ENCODE data around the gene ELF2.
A peak's percentile ranks its signal among the peaks of the same experiment; 100 is the strongest.

Gene ELF2

GRCh38 chr4:139020384-139020783 is 156.6 kb downstream of the ELF2 start:
- TF ChIP-seq, protein P1, sequence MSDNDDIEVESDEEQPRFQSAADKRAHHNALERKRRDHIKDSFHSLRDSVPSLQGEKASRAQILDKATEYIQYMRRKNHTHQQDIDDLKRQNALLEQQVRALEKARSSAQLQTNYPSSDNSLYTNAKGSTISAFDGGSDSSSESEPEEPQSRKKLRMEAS (IDR thresholded peaks at IDR 0.05), result no peak
- TF ChIP-seq YY1 (IDR thresholded peaks at IDR 0.05; ENCODE audit: low read depth), result no peak
- TF ChIP-seq CREB1 (IDR thresholded peaks at IDR 0.05; ENCODE audit: low read depth), result no peak
- no peak for TF ChIP-seq ZBTB7A (IDR thresholded peaks at IDR 0.05; ENCODE audit: low read depth)
- no peak for TF ChIP-seq EP300 (IDR thresholded peaks at IDR 0.05; ENCODE audit: borderline replicate concordance)
- TF ChIP-seq TCF12 (IDR thresholded peaks at IDR 0.05; ENCODE audit: low read depth), result no peak

DNA sequence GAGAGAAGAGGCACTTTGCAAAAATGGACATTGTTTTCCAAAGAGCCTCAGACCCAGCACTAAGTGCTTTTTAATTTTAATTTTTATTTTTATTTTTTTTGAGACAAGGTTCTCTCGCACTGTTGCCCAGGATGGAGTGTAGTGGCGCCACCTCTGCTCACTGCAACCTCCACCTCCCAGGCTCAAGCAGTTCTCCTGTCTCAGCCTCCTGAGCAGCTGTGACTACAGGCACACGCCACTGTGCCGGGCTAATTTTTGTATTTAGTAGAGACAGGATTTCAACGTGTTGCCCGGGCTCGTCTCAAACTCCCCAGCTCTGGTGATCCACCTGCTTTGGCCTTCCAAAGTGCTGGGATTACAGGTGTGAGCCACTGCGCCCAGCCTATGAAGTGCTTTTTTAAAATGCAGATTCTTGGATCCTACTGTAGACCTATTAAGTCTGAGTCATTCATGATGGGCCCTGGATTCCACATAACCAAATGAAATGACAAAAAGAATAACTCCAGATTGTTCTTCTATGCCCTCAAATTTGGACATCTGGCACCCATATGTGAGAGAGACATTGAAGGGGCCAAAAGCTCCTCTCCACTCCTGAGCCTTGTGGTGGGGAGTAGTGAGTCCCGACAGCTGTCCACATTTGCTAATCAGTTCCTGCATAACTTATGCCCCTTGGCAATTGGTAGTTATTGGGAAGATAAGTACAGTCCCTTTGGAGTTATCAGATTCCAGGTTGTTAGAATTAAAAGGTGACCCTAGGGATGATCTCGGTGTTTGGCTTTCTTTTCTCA is 157.9 kb downstream of the ELF2 start:
- TF ChIP-seq TAF1 (IDR thresholded peaks at IDR 0.05; ENCODE audit: low read depth) (no peak), ZBTB7A (IDR thresholded peaks at IDR 0.05; ENCODE audit: low read depth) (no peak), CREB1 (IDR thresholded peaks at IDR 0.05; ENCODE audit: low read depth) (no peak), TEAD4 (IDR thresholded peaks at IDR 0.05) (no peak), EP300 (IDR thresholded peaks at IDR 0.05; ENCODE audit: borderline replicate concordance) (no peak), YY1 (IDR thresholded peaks at IDR 0.05; ENCODE audit: low read depth) (no peak), RAD21 (IDR thresholded peaks at IDR 0.05; ENCODE audit: low read depth) (no peak), NFIC (IDR thresholded peaks at IDR 0.05) (no peak), EGR1 (IDR thresholded peaks at IDR 0.05) (no peak), CEBPB (IDR thresholded peaks at IDR 0.05) (no peak), TCF12 (IDR thresholded peaks at IDR 0.05; ENCODE audit: low read depth) (no peak), FOXM1 (IDR thresholded peaks at IDR 0.05; ENCODE audit: borderline replicate concordance, low read depth) (no peak)
- TF ChIP-seq, protein P2, sequence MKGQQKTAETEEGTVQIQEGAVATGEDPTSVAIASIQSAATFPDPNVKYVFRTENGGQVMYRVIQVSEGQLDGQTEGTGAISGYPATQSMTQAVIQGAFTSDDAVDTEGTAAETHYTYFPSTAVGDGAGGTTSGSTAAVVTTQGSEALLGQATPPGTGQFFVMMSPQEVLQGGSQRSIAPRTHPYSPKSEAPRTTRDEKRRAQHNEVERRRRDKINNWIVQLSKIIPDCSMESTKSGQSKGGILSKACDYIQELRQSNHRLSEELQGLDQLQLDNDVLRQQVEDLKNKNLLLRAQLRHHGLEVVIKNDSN (IDR thresholded peaks at IDR 0.05), result no peak
- TF ChIP-seq, protein P3, sequence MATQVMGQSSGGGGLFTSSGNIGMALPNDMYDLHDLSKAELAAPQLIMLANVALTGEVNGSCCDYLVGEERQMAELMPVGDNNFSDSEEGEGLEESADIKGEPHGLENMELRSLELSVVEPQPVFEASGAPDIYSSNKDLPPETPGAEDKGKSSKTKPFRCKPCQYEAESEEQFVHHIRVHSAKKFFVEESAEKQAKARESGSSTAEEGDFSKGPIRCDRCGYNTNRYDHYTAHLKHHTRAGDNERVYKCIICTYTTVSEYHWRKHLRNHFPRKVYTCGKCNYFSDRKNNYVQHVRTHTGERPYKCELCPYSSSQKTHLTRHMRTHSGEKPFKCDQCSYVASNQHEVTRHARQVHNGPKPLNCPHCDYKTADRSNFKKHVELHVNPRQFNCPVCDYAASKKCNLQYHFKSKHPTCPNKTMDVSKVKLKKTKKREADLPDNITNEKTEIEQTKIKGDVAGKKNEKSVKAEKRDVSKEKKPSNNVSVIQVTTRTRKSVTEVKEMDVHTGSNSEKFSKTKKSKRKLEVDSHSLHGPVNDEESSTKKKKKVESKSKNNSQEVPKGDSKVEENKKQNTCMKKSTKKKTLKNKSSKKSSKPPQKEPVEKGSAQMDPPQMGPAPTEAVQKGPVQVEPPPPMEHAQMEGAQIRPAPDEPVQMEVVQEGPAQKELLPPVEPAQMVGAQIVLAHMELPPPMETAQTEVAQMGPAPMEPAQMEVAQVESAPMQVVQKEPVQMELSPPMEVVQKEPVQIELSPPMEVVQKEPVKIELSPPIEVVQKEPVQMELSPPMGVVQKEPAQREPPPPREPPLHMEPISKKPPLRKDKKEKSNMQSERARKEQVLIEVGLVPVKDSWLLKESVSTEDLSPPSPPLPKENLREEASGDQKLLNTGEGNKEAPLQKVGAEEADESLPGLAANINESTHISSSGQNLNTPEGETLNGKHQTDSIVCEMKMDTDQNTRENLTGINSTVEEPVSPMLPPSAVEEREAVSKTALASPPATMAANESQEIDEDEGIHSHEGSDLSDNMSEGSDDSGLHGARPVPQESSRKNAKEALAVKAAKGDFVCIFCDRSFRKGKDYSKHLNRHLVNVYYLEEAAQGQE (IDR thresholded peaks at IDR 0.05; ENCODE audit: low read depth), result no peak
- TF ChIP-seq, protein P1 (IDR thresholded peaks at IDR 0.05), result no peak

- TF ChIP-seq TCF12 (IDR thresholded peaks at IDR 0.05; ENCODE audit: low read depth) (no peak), FOXM1 (IDR thresholded peaks at IDR 0.05; ENCODE audit: borderline replicate concordance, low read depth) (no peak), ZBTB7A (IDR thresholded peaks at IDR 0.05; ENCODE audit: low read depth) (no peak), YY1 (IDR thresholded peaks at IDR 0.05; ENCODE audit: low read depth) (no peak)
- TF ChIP-seq, protein P3 (IDR thresholded peaks at IDR 0.05; ENCODE audit: low read depth), result no peak
- TF ChIP-seq, protein P1 (IDR thresholded peaks at IDR 0.05), result no peak
Measured at GRCh38 chr4:139018501-139018900, 158.5 kb downstream of the ELF2 start.

DNA sequence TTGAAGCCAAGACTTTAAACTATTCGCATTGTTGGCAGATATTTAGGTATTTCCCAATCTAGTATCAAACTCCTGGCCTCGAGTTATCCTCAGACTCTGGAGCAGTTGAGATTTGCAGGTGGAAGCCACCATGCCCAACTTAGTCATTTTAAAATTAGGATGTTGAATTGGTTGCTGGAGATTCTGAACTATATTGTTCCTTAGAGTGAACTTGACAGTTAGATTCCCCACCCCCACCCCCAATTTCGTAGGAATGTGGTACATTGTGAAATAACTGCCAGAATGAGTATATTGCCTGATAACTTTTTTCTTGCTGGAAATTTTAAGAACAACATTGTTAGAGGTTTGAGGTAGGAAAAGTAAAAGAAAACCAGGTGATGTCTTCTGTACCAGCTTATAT is 159.2 kb downstream of the ELF2 start:
- TF ChIP-seq EGR1 (IDR thresholded peaks at IDR 0.05) (no peak), CEBPB (IDR thresholded peaks at IDR 0.05) (0 out of 2 replicates have a peak, but pooled peaks have one; percentile 5)

DNA sequence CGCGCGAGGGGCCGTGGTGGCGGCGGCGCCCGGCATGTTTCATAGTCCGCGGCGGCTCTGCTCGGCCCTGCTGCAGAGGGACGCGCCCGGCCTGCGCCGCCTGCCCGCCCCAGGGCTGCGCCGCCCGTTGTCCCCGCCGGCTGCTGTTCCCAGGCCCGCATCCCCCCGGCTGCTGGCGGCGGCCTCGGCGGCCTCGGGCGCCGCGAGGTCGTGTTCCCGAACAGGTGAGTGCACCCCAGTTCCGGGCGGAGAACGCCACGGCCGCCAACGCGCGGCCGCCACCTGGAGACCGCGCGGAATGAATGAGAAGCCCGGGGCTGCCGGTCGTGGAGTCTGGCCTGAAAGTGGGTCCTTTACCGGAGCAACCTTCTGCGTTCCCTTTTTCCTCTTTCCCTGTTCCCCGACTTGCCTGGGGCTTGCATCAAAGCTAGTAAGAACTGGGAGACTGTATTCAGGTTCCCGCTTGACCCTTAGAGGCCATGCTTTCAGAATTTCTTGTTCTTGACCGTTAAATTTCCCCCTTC is 161.0 kb downstream of the ELF2 start:
- no peak for TF ChIP-seq FOXM1 (IDR thresholded peaks at IDR 0.05; ENCODE audit: borderline replicate concordance, low read depth)
- no peak for TF ChIP-seq NFIC (IDR thresholded peaks at IDR 0.05)
- no peak for TF ChIP-seq TEAD4 (IDR thresholded peaks at IDR 0.05)
- no peak for TF ChIP-seq CEBPB (IDR thresholded peaks at IDR 0.05)
- no peak for TF ChIP-seq ZBTB7A (IDR thresholded peaks at IDR 0.05; ENCODE audit: low read depth)
- no peak for TF ChIP-seq TCF12 (IDR thresholded peaks at IDR 0.05; ENCODE audit: low read depth)
- TF ChIP-seq EP300 (IDR thresholded peaks at IDR 0.05; ENCODE audit: borderline replicate concordance), result no peak
- TF ChIP-seq, protein P2 (IDR thresholded peaks at IDR 0.05), result no peak
- TF ChIP-seq YY1 (IDR thresholded peaks at IDR 0.05; ENCODE audit: low read depth), result no peak
- TF ChIP-seq, protein P1 (IDR thresholded peaks at IDR 0.05), result no peak
- TF ChIP-seq, protein P3 (IDR thresholded peaks at IDR 0.05; ENCODE audit: low read depth), result no peak
- no peak for TF ChIP-seq EGR1 (IDR thresholded peaks at IDR 0.05)
- no peak for TF ChIP-seq TAF1 (IDR thresholded peaks at IDR 0.05; ENCODE audit: low read depth)
- TF ChIP-seq RAD21 (IDR thresholded peaks at IDR 0.05; ENCODE audit: low read depth), result no peak

Data from Ishikawa (cell line).